ENCODE measurements around the gene DUSP23. TPM values are rescaled to one million over a fixed set of nuclear protein-coding genes. Genes with fewer than 3 reads are reported as not detected.
A peak's percentile ranks its signal among the peaks of the same experiment; 100 is the strongest.

The DUSP23 gene
- polyA plus RNA-seq (2011; rRNA removed) = 16.0 and 22.8 TPM in 2 replicates
- polyA minus RNA-seq (2011; rRNA and poly(A)+ RNA removed) = 3.7 and 4.1 TPM in 2 replicates

DNA sequence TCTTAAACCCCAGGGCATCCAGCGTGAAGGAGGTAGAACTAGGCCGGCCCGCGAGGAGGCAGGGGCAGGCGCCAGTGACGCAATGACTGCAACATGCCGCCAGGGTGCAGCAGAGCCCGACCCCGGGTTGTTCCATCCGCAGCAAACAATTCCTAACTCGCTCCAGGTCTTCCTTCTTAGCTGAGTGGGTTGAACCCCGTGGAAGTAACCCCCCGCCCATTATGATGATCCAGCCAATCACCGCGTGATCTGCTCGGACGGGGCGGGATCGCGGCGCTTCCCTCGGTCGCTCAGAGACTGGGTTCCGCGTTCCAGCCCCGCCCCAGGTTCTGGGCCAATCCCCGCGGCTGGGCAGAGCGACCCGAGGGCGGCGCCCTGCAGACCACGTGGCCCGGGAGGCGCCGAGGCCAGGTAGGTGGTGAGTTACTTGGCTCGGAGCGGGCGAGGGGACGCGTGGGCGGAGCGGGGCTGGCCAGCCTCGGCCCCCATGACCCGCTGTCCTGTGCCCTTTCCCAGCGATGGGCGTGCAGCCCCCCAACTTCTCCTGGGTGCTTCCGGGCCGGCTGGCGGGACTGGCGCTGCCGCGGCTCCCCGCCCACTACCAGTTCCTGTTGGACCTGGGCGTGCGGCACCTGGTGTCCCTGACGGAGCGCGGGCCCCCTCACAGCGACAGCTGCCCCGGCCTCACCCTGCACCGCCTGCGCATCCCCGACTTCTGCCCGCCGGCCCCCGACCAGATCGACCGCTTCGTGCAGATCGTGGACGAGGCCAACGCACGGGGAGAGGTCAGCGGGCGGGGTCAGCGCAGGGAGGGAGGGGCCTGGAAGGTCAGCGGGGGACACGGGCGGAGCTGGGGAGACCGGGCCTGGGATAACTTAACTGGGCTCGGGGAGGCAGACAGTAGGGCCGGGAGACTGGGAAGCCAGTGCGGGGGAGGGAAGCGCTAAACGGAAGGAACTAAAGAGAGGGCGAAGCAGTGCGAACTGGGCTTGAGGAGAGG, at the start of gene DUSP23:
Gene DUSP23, plus strand, starts transcription at position 380 of the 1,000 bp plus-strand sequence. Its CDS starts 139 bp downstream, at position 519.
- no peaks in the 10 kb centered on the region for H3K36me3 ChIP-seq (ENCODE audit: control insufficient read depth, insufficient read depth, low read length)
- ChIA-PET POLR2A (no interaction called here), CTCF (interaction anchor here (0.6 to 3.9 kb wide), 17 partner anchors 9 to 583 kb away, joined by 3 to 38 read pairs (median 4); no protein-coding TSS in a partner anchor)
- TF ChIP-seq, protein P1, sequence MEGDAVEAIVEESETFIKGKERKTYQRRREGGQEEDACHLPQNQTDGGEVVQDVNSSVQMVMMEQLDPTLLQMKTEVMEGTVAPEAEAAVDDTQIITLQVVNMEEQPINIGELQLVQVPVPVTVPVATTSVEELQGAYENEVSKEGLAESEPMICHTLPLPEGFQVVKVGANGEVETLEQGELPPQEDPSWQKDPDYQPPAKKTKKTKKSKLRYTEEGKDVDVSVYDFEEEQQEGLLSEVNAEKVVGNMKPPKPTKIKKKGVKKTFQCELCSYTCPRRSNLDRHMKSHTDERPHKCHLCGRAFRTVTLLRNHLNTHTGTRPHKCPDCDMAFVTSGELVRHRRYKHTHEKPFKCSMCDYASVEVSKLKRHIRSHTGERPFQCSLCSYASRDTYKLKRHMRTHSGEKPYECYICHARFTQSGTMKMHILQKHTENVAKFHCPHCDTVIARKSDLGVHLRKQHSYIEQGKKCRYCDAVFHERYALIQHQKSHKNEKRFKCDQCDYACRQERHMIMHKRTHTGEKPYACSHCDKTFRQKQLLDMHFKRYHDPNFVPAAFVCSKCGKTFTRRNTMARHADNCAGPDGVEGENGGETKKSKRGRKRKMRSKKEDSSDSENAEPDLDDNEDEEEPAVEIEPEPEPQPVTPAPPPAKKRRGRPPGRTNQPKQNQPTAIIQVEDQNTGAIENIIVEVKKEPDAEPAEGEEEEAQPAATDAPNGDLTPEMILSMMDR (IDR thresholded peaks at IDR 0.05; ENCODE audit: insufficient read depth, low read depth, low read length) = peak; percentile 97
- peak; percentile 94 for DNase-seq (ENCODE audit: low read depth)
- peak within 1 kb of the TSS; percentile 90 for H3K4me3 ChIP-seq (ENCODE audit: low read depth, low read length)
- H3K27me3 ChIP-seq (ENCODE audit: control insufficient read depth, insufficient read depth, low read length) = peaks cover 2% of the 10 kb centered on the region

DNA sequence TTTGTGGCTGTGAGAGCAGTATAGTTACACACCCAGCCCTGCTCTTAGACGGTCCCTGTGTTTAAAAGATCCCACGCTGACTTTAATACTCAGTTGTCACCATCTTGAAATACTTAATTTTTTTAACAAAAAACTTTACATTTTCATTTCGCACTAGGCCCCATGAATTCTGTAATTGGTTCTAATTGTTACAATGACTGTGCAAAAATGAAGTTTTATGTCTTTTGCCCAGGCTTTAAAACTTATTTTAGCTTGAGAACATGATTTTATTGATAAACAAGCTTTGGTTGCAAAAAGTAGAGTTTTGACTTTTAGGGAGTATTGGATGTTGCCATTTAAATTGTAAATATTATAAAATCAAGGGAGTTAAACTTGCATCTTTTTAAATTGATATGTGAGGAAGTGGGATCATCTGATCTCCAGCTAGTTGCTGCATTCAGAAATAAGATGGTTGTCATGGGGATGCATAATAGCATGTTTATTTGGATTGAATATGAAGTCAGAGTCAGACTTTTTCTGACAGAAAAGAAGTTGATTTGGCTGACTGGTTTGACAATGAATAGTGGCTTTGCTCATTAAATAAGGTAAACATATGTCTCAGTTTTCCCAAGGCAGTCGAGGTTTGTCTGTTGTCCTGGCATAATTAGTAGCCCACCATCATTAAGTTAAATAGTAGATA, 43.4 kb upstream of the DUSP23 start:
- Histone ChIP-seq H3K27me3 (ENCODE audit: control insufficient read depth, insufficient read depth, low read length) (no peaks in the 10 kb centered on the region), H3K36me3 (ENCODE audit: control insufficient read depth, insufficient read depth, low read length) (no peaks in the 10 kb centered on the region), H3K4me3 (ENCODE audit: low read depth, low read length) (no peak overlapping the region)
- ChIA-PET CTCF (no interaction called here), POLR2A (no interaction called here)
- TF ChIP-seq, protein P1 (IDR thresholded peaks at IDR 0.05; ENCODE audit: insufficient read depth, low read depth, low read length) = no peak
- DNase-seq (ENCODE audit: low read depth) = no peak

DNA sequence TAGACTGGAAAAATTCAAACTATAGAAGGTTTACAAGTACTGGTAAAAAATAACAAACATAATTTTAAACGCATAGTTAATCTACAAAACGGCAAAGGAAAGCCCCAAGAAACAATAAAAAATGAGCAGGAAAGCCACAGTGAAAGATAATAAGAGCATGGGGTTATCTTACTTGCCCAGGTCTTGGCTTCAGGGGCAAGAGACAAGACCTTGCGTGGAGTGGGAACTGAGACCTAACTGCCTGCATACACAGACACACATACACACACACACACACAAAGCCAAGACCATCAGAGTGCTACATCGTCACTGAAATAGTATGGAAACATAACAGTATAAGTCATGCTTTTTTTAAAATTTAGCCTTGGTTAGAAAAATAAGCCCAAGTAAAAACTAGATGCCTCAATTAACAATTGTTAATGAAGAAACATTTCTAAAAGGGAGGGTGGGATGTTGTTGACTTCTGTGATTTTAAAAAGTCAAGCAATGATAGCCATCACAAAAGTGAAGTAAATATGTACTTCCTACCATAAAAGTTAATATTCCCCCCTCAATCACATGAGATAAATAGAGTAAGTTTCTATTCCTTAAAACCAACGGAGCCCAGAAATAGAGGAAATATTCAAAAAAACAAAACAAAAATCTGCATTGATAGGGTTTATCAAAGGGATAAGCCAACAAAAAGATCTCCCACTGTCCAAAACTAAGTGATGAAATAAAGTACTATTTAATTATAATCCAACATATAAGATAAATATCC, 36.9 kb upstream of the DUSP23 start:
- H3K36me3 ChIP-seq (ENCODE audit: control insufficient read depth, insufficient read depth, low read length) = no peaks in the 10 kb centered on the region
- DNase-seq (ENCODE audit: low read depth) = no peak
- TF ChIP-seq, protein P1 (IDR thresholded peaks at IDR 0.05; ENCODE audit: insufficient read depth, low read depth, low read length) = no peak
- H3K4me3 ChIP-seq (ENCODE audit: low read depth, low read length) = no peak overlapping the region
- CTCF ChIA-PET = no interaction called here
- POLR2A ChIA-PET = no interaction called here
- H3K27me3 ChIP-seq (ENCODE audit: control insufficient read depth, insufficient read depth, low read length) = no peaks in the 10 kb centered on the region

DNA sequence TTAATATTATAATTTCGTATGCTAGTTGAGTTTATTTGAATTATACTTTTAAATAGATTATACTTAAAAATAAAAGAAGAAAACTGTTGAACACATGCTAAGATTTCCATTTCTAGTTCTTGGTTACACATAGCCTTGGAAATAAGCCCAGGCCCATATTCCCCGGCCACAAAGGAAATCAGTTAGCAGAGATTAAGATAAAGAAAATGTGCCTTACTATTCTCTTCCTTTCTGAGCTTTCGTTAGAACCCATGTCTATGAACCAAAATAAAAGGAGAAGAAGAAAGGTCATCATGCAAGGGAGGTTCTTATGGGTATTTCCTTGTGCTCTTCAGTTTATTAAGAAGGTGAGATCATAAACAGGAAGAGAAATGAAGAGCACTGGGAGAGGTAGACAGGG, 34.1 kb upstream of the DUSP23 start:
- POLR2A ChIA-PET = no interaction called here
- no peaks in the 10 kb centered on the region for H3K27me3 ChIP-seq (ENCODE audit: control insufficient read depth, insufficient read depth, low read length)
- TF ChIP-seq, protein P1 (IDR thresholded peaks at IDR 0.05; ENCODE audit: insufficient read depth, low read depth, low read length) = no peak
- no peaks in the 10 kb centered on the region for H3K36me3 ChIP-seq (ENCODE audit: control insufficient read depth, insufficient read depth, low read length)
- no peak for DNase-seq (ENCODE audit: low read depth)
- CTCF ChIA-PET = no interaction called here
- H3K4me3 ChIP-seq (ENCODE audit: low read depth, low read length) = no peak overlapping the region
